Psoas muscle (tissue), 8 donors: ENCODE measurements around the gene ATP7B. TPM values are rescaled to one million over a fixed set of nuclear protein-coding genes. Genes with fewer than 3 reads are reported as not detected.

ENCODE experiments used
- ATAC-seq, 4 donors: fragments of 200-7000 bp; cut with Tn5 transposase; one replicate each; pipeline ENCODE4 v1.9.1; 2020; ENCODE audit warnings: moderate library complexity in 3 of 4, mild to moderate bottlenecking in 2 of 4
- DNase-seq, 2 donors: peaks; one replicate each; pipeline ENCODE4 v3.0.0-alpha.2; 2020
- H3K27ac ChIP-seq: fragments of 200-600 bp; one replicate; pipeline ENCODE4 v1.8.0; 2022
- H3K27me3 ChIP-seq, 3 donors: fragments of 200-600 bp in 1 of 3; one replicate each; pipeline versions ENCODE4 v1.6.1 to v1.8.0; 2013 to 2022; ENCODE audit warnings: low read length in 2 of 3, mild to moderate bottlenecking in 2 of 3, moderate library complexity in 1 of 3; ENCODE audit not compliant: insufficient read depth in 3 of 3
- H3K36me3 ChIP-seq, 2 donors: fragments of 200-600 bp in 1 of 2; one replicate each; pipeline versions ENCODE4 v1.6.1 to v1.8.0; 2013 to 2022; ENCODE audit warnings: low read depth in 1 of 2, mild to moderate bottlenecking in 1 of 2, moderate library complexity in 1 of 2; ENCODE audit not compliant: insufficient read depth in 1 of 2
- H3K4me1 ChIP-seq: fragments of 200-600 bp; one replicate; pipeline ENCODE4 v1.8.0; 2022
- H3K4me3 ChIP-seq: fragments of 200-600 bp; one replicate; pipeline ENCODE4 v1.8.0; 2022; ENCODE audit warnings: mild to moderate bottlenecking
- H3K9me3 ChIP-seq: fragments of 200-600 bp; one replicate; pipeline ENCODE4 v1.8.0; 2022
- WGBS, 3 donors: extraction: QIAGEN DNeasy Blood & Tissue Kit; methylation state at CpG; one replicate each; pipeline versions ENCODE4 v1.1.6 to v1.1.7; 2013; 5-methylcytosine and 5-hydroxymethylcytosine counted together
- intact Hi-C, 2 donors: fragments of 100-400 bp; cut with DNase I; formaldehyde crosslinking; loops; one replicate each; pipeline versions ENCODE4 v1.11.0 to v1.14.2; 2022
- polyA plus RNA-seq, 3 donors: library from polyadenylated mRNA; stranded (reverse); fragments of 200-250 nt; gene quantifications; one replicate each; pipeline ENCODE4 v1.2.3, GENCODE V29; 2013
- total RNA-seq, 4 donors: library from RNA; stranded (reverse); fragmentation: NEBNext Ultra II Directional in 2 of 4; extraction: Animal tissue kit (Norgen Biotek cat#: 25700) in 2 of 4; gene quantifications; one replicate each; pipeline versions ENCODE4 v1.2.1 to v1.2.4, GENCODE V29; 2021 to 2023
- TF ChIP-seq, protein P1 (sequence below): fragments of 200-600 bp; IDR thresholded peaks from one replicate; pipeline ENCODE4 v1.8.0; 2022; ENCODE audit warnings: antibody characterized with exemption
- donor health status: healthy with polysubstance abuse.
- donor health status: DM: no; HTN: no; CAD: no; lungs with moderate emphysema.
- donor health status: Bipolar disorder and iron deficiency.
- donor health status: healthy.
- donor health status: DM: yes; HTN: yes; CAD: no.
- donor health status: DM: no; HTN: no; CAD: no.
- donor health status: DM: no; HTN: no; CAD: no.
- donor health status: DM: yes; HTN: yes; CAD: no.

The ATP7B gene
- total and polyA plus RNA-seq, 7 donors: 0.72 to 3.5 (median 1.3) TPM

DNA sequence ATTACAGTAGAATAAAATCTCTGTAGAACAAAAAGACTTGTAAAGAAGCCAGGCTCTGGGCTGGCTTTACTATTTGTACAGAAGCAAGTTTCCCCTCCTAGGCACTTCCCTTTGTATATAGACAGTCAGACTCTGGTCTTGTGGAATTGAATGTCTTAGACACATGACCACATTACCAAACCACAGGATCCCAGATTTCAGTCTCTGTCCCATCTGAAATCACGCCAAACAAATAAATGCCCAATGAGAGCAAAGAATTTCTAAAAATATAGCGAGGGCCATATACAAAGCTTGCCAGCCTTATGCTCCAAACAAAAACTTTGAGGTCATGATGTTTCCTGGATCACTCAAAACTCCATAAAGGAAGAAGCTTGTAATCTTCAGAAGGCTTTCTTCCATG, 125.6 kb downstream of the ATP7B start:
- Histone ChIP-seq H3K4me3 (no peak overlapping the region), H3K27me3 (no peaks in the 10 kb centered on the region), H3K9me3 (no peaks in the 10 kb centered on the region), H3K36me3 (no peaks in the 10 kb centered on the region), H3K27ac (no peak overlapping the region), H3K4me1 (no peaks in the 10 kb centered on the region)
- 91 to 95% (median 93%) methylated on average over 2 of the region's 2 CpGs for WGBS, 3 donors
- ATAC-seq (no peak), DNase-seq (no peak)
- intact Hi-C loops: no loop called here
- TF ChIP-seq, protein P1, sequence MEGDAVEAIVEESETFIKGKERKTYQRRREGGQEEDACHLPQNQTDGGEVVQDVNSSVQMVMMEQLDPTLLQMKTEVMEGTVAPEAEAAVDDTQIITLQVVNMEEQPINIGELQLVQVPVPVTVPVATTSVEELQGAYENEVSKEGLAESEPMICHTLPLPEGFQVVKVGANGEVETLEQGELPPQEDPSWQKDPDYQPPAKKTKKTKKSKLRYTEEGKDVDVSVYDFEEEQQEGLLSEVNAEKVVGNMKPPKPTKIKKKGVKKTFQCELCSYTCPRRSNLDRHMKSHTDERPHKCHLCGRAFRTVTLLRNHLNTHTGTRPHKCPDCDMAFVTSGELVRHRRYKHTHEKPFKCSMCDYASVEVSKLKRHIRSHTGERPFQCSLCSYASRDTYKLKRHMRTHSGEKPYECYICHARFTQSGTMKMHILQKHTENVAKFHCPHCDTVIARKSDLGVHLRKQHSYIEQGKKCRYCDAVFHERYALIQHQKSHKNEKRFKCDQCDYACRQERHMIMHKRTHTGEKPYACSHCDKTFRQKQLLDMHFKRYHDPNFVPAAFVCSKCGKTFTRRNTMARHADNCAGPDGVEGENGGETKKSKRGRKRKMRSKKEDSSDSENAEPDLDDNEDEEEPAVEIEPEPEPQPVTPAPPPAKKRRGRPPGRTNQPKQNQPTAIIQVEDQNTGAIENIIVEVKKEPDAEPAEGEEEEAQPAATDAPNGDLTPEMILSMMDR: no peak

DNA sequence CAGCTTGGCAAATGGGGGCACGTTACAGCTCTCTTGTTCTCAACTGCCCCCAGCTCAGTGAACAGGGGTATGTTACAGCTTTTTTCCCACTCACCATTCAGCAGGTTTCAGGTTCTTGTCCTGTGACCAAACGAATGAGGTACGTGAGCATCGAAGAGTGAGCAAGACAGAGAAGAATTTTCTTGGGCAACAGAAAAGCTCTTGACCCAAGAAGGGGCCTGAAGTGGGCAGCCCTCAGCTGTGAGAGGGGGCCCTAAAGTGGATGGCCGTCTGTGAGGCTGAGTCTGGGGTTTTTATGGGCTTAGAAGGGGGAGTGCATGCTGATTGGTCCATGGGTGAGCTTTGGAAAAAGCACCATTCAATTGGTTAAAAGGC, 128.0 kb downstream of the ATP7B start:
- Histone ChIP-seq H3K4me1 (no peaks in the 10 kb centered on the region), H3K27ac (no peak overlapping the region), H3K9me3 (no peaks in the 10 kb centered on the region), H3K36me3 (no peaks in the 10 kb centered on the region), H3K27me3 (no peaks in the 10 kb centered on the region), H3K4me3 (no peak overlapping the region)
- no peak for DNase-seq
- TF ChIP-seq, protein P1: no peak
- intact Hi-C loops: no loop called here
- 68 to 72% (median 69%) methylated on average over 5 of the region's 5 CpGs for WGBS, 3 donors
- no peak for ATAC-seq

Other genes starting within 250 kb of the ATP7B start
- 10 to 100 TPM in 1 of 4 donors, 1 to 10 TPM in 3; 4.1 to 10.1 (median 6.9) TPM for gene DHRS12, start 207.3 kb downstream of the ATP7B start, total RNA-seq
- gene DHRS12, start 207.3 kb downstream of the ATP7B start, polyA plus RNA-seq: 1 to 10 TPM; 3.4 to 4.9 (median 3.4) TPM
- gene TMEM272, start 166.3 kb downstream of the ATP7B start, total RNA-seq: under 1 TPM in 3 of 4 donors, not detected in 1; 0.30 to 0.49 (median 0.30) TPM
- gene TMEM272, start 166.3 kb downstream of the ATP7B start, polyA plus RNA-seq: under 1 TPM; 0.17 to 0.25 (median 0.18) TPM
- not detected for gene CCDC70, start 149.5 kb downstream of the ATP7B start, total RNA-seq
- gene CCDC70, start 149.5 kb downstream of the ATP7B start, polyA plus RNA-seq: not detected
- gene ALG11, start 948 bp upstream of the ATP7B start, total RNA-seq: 10 to 100 TPM; 11.4 to 17.9 (median 16.0) TPM
- gene ALG11, start 948 bp upstream of the ATP7B start, polyA plus RNA-seq: 10 to 100 TPM in 1 of 3 donors, 1 to 10 TPM in 2; 2.6 to 17.0 (median 4.2) TPM
- 10 to 100 TPM in 1 of 4 donors, 1 to 10 TPM in 3; 7.8 to 10.1 (median 9.1) TPM for gene UTP14C, start 13.2 kb upstream of the ATP7B start, total RNA-seq
- gene UTP14C, start 13.2 kb upstream of the ATP7B start, polyA plus RNA-seq: 10 to 100 TPM in 1 of 3 donors, 1 to 10 TPM in 2; 5.0 to 10.9 (median 7.7) TPM
- under 1 TPM in 1 of 4 donors, not detected in 3; 0.48 TPM for gene NEK5, start 117.6 kb upstream of the ATP7B start, total RNA-seq
- under 1 TPM in 2 of 3 donors, not detected in 1; 0.03 to 0.05 TPM for gene NEK5, start 117.6 kb upstream of the ATP7B start, polyA plus RNA-seq
- 1 to 10 TPM; 4.5 to 5.3 (median 4.6) TPM for gene NEK3, start 148.1 kb upstream of the ATP7B start, total RNA-seq
- 1 to 10 TPM; 3.1 to 5.1 (median 4.8) TPM for gene NEK3, start 148.1 kb upstream of the ATP7B start, polyA plus RNA-seq